Measurements from ENCODE around the gene CASQ1. TPM values are rescaled to one million over a fixed set of nuclear protein-coding genes. Genes with fewer than 3 reads are reported as not detected.

Gene CASQ1
- total and polyA plus RNA-seq, 2 donors (not counting 3 experiments of a cell fraction or from before 2014, with no cell fraction given) = not detected

- H3K4me2 ChIP-seq (ENCODE audit: insufficient read depth, low read length) = no peak overlapping the region
- POLR2A ChIA-PET = no interaction called here
- H2AFZ ChIP-seq (ENCODE audit: low read depth, low read length) = no peak overlapping the region
- intact Hi-C loops (cut with micrococcal nuclease) = no loop called here
- FAIRE-seq (no peak), DNase-seq (ENCODE audit: low read depth, low spot score) (no peak)
- CTCF ChIA-PET = interaction anchor here (1.3 to 1.7 kb wide), 2 partner anchors 21 to 189 kb away, joined by 3 to 4 read pairs; no protein-coding TSS in a partner anchor
- no TSS peak for BruUV-seq (replicated peaks)
- H3K4me3 ChIP-seq (replicated peaks in 1 of 3; ENCODE audit: insufficient read depth in 1 of 3, low read depth in 1 of 3, low read length in 3 of 3) = no peak overlapping the region
- H3K27me3 ChIP-seq (ENCODE audit: control insufficient read depth in 2 of 2, insufficient read depth in 2 of 2, low read length in 2 of 2) = peaks cover 0 to 4% of the 10 kb centered on the region in 2 experiments
- H4K20me1 ChIP-seq (replicated peaks; ENCODE audit: control insufficient read depth, extremely low read depth, insufficient read depth, low read length) = no peaks in the 10 kb centered on the region
- no peaks in the 10 kb centered on the region for H3K36me3 ChIP-seq (ENCODE audit: control insufficient read depth in 2 of 2, extremely low read depth in 1 of 2, insufficient read depth in 2 of 2, low read length in 2 of 2)
- peaks cover 5% of the 10 kb centered on the region for H3K4me1 ChIP-seq (ENCODE audit: control insufficient read depth, extremely low read depth, insufficient read depth, low read length)
- H3K9me1 ChIP-seq (replicated peaks; ENCODE audit: control insufficient read depth, extremely low read depth, insufficient read depth, low read length) = no peaks in the 10 kb centered on the region
- dilution Hi-C loops (cut with MboI; ENCODE audit: extremely low pct_ligation_motif_present, low sequenced_read_pairs) = no loop called here
- no peak for TF ChIP-seq POLR2A (IDR thresholded peaks at IDR 0.05; ENCODE audit: low read depth, low read length)
- TF ChIP-seq POLR2AphosphoS5 (IDR thresholded peaks at IDR 0.05; ENCODE audit: insufficient read depth, low read depth, low read length) = no peak
- TF ChIP-seq MAX (IDR thresholded peaks at IDR 0.05; ENCODE audit: insufficient read depth, insufficient read length) = no peak
- H3K9me3 ChIP-seq (replicated peaks; ENCODE audit: control insufficient read depth, insufficient read depth, low read length) = no peaks in the 10 kb centered on the region
- no peak overlapping the region for H3K27ac ChIP-seq (ENCODE audit: insufficient read depth, low read depth, low read length)
- H3K9ac ChIP-seq (replicated peaks; ENCODE audit: extremely low read depth, insufficient read depth, low read length) = no peak overlapping the region
- H3K79me2 ChIP-seq (ENCODE audit: control insufficient read depth, insufficient read depth, low read length) = no peaks in the 10 kb centered on the region
Measured at GRCh38 chr1:160187407-160187806, 3.0 kb upstream of the CASQ1 start.

GRCh38 chr1:160188341-160188740 lies 2.0 kb upstream of the CASQ1 start:
- no peaks in the 10 kb centered on the region for H3K36me3 ChIP-seq (ENCODE audit: control insufficient read depth in 2 of 2, extremely low read depth in 1 of 2, insufficient read depth in 2 of 2, low read length in 2 of 2)
- peaks cover 5% of the 10 kb centered on the region for H3K4me1 ChIP-seq (ENCODE audit: control insufficient read depth, extremely low read depth, insufficient read depth, low read length)
- H4K20me1 ChIP-seq (replicated peaks; ENCODE audit: control insufficient read depth, extremely low read depth, insufficient read depth, low read length) = no peaks in the 10 kb centered on the region
- no peak overlapping the region for H3K4me2 ChIP-seq (ENCODE audit: insufficient read depth, low read length)
- no TSS peak for BruUV-seq (replicated peaks)
- no peak overlapping the region for H3K27ac ChIP-seq (ENCODE audit: insufficient read depth, low read depth, low read length)
- no peak for FAIRE-seq
- H3K9me1 ChIP-seq (replicated peaks; ENCODE audit: control insufficient read depth, extremely low read depth, insufficient read depth, low read length) = no peaks in the 10 kb centered on the region
- ChIA-PET CTCF (interaction anchor here (1.3 to 5.7 kb wide), 4 partner anchors 20 to 188 kb away, joined by 3 to 511 read pairs (median 142); no protein-coding TSS in a partner anchor), POLR2A (no interaction called here)
- H3K4me3 ChIP-seq (replicated peaks in 1 of 3; ENCODE audit: insufficient read depth in 1 of 3, low read depth in 1 of 3, low read length in 3 of 3) = no peak overlapping the region
- no peaks in the 10 kb centered on the region for H3K79me2 ChIP-seq (ENCODE audit: control insufficient read depth, insufficient read depth, low read length)
- H3K9me3 ChIP-seq (replicated peaks; ENCODE audit: control insufficient read depth, insufficient read depth, low read length) = no peaks in the 10 kb centered on the region
- dilution Hi-C loops (cut with MboI; ENCODE audit: extremely low pct_ligation_motif_present, low sequenced_read_pairs) = no loop called here
- peaks cover 0 to 4% of the 10 kb centered on the region in 2 experiments for H3K27me3 ChIP-seq (ENCODE audit: control insufficient read depth in 2 of 2, insufficient read depth in 2 of 2, low read length in 2 of 2)
- DNase-seq (ENCODE audit: low read depth, low spot score) = no peak
- H2AFZ ChIP-seq (ENCODE audit: low read depth, low read length) = no peak overlapping the region
- intact Hi-C loops (cut with micrococcal nuclease) = no loop called here
- TF ChIP-seq MYC (IDR thresholded peaks at IDR 0.05; ENCODE audit: low read depth, low read length) = no peak
- no peak for TF ChIP-seq MAX (IDR thresholded peaks at IDR 0.05; ENCODE audit: insufficient read depth, insufficient read length)
- no peak for TF ChIP-seq JUN (IDR thresholded peaks at IDR 0.05; ENCODE audit: borderline replicate concordance, insufficient read depth, insufficient read length, low read depth)
- TF ChIP-seq EZH2 (IDR thresholded peaks at IDR 0.05; ENCODE audit: borderline replicate concordance, low read depth, low read length, severe bottlenecking) = no peak
- TF ChIP-seq CTCF (IDR thresholded peaks at IDR 0.05; ENCODE audit: extremely low read depth in 1 of 2, insufficient read depth in 1 of 2, low read depth in 1 of 2, low read length in 2 of 2) = no peak
- TF ChIP-seq FOS (IDR thresholded peaks at IDR 0.05; ENCODE audit: borderline replicate concordance, insufficient read depth, low read length) = no peak
- TF ChIP-seq POLR2A (IDR thresholded peaks at IDR 0.05; ENCODE audit: low read depth, low read length) = no peak
- H3K9ac ChIP-seq (replicated peaks; ENCODE audit: extremely low read depth, insufficient read depth, low read length) = no peak overlapping the region
